ENCODE data around the gene APOBEC3A. TPM values are rescaled to one million over a fixed set of nuclear protein-coding genes. Genes with fewer than 3 reads are reported as not detected.

The APOBEC3A gene
- total RNA-seq, 2 experiments from 2014 or later = not detected

DNA sequence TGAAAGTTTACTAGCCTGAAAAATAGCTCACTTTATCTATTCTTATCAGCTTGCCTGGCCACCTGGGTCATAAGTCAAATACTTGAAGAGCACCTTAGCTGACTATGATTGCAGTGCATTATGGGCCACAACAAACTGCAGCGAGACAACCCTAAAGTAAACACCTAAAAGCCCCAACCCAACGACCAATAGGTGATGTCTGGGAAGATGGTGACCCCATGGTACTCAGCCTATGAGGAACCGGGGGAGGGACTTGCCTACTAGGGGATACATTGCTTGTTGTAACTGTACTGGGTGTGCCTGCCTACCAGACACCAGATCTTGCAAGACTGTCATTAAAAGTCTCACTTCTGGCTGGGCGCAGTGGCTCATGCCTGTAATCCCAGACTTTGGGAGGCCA lies 35.6 kb upstream of the APOBEC3A start:
- CTCF ChIA-PET = interaction anchor here (1.1 to 1.8 kb wide), 2 partner anchors 52 to 60 kb away, joined by 4 to 11 read pairs; partner anchors contain the start of gene APOBEC3B
- no peak for ATAC-seq
- POLR2A ChIA-PET = no interaction called here
- Mint-ChIP-seq H3K27ac (no peak overlapping the region), H3K27me3 (peaks cover 23% of the 10 kb centered on the region), H3K36me3 (ENCODE audit: low read depth) (no peaks in the 10 kb centered on the region), H3K4me3 (no peak overlapping the region), H3K9me3 (no peaks in the 10 kb centered on the region), H3K4me1 (ENCODE audit: low read depth) (no peaks in the 10 kb centered on the region)
- intact Hi-C loops (cut with micrococcal nuclease) = no loop called here
- no peak for DNase-seq
- TF ChIP-seq, protein P1, sequence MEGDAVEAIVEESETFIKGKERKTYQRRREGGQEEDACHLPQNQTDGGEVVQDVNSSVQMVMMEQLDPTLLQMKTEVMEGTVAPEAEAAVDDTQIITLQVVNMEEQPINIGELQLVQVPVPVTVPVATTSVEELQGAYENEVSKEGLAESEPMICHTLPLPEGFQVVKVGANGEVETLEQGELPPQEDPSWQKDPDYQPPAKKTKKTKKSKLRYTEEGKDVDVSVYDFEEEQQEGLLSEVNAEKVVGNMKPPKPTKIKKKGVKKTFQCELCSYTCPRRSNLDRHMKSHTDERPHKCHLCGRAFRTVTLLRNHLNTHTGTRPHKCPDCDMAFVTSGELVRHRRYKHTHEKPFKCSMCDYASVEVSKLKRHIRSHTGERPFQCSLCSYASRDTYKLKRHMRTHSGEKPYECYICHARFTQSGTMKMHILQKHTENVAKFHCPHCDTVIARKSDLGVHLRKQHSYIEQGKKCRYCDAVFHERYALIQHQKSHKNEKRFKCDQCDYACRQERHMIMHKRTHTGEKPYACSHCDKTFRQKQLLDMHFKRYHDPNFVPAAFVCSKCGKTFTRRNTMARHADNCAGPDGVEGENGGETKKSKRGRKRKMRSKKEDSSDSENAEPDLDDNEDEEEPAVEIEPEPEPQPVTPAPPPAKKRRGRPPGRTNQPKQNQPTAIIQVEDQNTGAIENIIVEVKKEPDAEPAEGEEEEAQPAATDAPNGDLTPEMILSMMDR (IDR thresholded peaks at IDR 0.05) = no peak

DNA sequence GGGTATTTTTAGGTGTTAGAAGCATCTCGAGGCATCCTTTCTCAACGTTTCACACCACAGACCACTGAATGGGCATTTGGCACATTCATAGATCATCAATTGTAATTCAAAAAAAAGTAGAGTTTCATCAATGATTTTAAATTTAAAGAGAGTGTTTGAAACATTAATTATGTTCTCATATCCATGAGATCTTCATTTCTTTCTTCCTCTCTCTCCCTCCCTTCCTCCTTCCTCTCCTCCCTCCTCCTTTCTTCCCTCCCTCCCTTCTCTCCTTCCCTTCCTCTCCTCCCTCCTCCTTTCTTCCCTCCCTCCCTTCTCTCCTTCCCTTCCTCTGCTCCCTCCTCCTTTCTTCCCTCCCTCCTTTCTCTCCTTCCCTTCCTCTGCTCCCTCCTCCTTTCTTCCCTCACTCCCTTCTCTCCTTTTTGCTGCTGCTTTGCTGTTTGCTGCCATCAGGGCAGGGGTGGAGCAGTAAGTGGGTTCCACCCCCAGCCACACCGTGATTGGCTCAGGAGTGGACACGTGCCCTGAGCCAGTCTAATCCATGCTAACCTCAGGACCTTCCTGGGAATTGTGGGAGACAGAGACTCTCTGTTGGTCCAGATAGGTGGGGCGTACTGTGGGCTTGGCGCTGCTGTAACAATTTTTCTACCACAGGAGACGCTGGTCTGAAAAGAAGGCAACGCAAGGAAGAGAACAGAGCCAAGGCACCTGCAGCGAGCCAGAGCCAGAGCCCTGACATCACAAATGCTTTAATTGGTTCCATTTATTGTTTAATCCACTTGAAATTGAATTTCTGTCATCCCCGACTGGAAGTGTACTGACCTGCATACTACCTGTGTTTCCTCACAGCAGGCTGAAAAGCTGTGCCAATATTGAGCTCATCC lies 33.7 kb upstream of the APOBEC3A start:
- TF ChIP-seq, protein P1 (IDR thresholded peaks at IDR 0.05) = no peak
- H3K27me3 Mint-ChIP-seq = peaks cover 30% of the 10 kb centered on the region
- DNase-seq (no peak), ATAC-seq (no peak)
- ChIA-PET POLR2A (no interaction called here), CTCF (interaction anchor here (1.0 to 1.6 kb wide), 3 partner anchors 9 to 70 kb away, joined by 3 to 8 read pairs (median 3); no protein-coding TSS in a partner anchor)
- intact Hi-C loops (cut with micrococcal nuclease) = no loop called here
- no peaks in the 10 kb centered on the region for H3K9me3 Mint-ChIP-seq
- H3K4me1 Mint-ChIP-seq (ENCODE audit: low read depth) = peaks cover 3% of the 10 kb centered on the region
- H3K27ac Mint-ChIP-seq = no peak overlapping the region
- no peak overlapping the region for H3K4me3 Mint-ChIP-seq
- H3K36me3 Mint-ChIP-seq (ENCODE audit: low read depth) = no peaks in the 10 kb centered on the region

DNA sequence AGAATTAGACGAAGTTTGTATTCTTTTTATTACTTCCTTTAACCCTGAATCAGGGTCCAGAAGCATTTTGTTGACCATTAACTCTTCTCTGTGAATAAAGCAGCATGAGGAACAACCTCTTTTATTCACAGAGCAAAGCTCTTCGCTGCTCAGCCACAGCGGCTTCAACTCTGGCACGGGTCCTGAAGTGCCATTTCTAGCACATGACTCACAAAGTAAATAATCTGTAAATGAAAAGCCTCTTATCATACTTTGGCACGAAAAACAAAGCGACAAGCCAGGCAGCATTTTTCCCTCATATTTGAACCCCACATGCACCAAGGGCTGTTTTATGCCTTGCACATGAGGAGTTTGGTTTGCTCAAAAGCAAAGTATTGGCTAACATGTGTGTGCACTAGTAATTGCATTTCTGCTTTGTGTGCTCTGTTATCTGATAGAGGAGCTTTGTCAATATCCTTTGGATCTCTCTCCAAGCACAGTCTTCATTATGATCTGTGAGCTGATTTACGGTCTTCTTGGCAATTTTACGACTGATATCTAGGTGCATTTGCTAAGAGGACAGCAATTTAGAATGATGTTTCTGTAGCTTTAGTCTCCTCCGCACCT lies 33.0 kb upstream of the APOBEC3A start:
- DNase-seq (no peak), ATAC-seq (no peak)
- TF ChIP-seq, protein P1 (IDR thresholded peaks at IDR 0.05) = no peak
- H3K27ac Mint-ChIP-seq = no peak overlapping the region
- H3K4me3 Mint-ChIP-seq = no peak overlapping the region
- intact Hi-C loops (cut with micrococcal nuclease) = no loop called here
- H3K27me3 Mint-ChIP-seq = peaks cover 33% of the 10 kb centered on the region
- CTCF ChIA-PET = interaction anchor here (1.0 to 1.6 kb wide), 3 partner anchors 10 to 70 kb away, joined by 3 to 8 read pairs (median 3); no protein-coding TSS in a partner anchor
- H3K9me3 Mint-ChIP-seq = no peaks in the 10 kb centered on the region
- H3K36me3 Mint-ChIP-seq (ENCODE audit: low read depth) = no peaks in the 10 kb centered on the region
- H3K4me1 Mint-ChIP-seq (ENCODE audit: low read depth) = peaks cover 3% of the 10 kb centered on the region
- POLR2A ChIA-PET = no interaction called here

DNA sequence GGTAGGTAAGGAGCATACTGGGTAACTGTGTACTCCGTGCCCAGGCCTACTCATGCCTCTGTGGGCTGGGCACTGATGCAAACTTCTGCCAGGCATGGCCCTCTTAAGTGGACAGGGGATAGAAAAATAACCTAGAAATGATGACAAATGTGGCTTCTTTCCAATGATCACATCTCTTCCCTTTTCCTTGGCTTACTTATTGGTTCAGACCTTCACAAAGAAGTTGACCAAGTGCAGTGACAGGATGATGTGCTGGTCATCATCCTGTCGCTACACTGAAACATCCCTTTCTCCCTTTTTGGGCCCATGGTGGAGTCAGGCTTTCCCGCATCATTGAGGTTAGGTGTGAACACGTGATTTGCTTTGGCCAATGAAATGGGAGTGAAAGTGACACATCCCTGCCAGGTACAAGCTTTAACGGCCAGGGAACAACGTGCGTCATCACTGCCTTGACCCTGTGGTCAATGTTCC lies 31.8 kb upstream of the APOBEC3A start:
- H3K4me3 Mint-ChIP-seq = no peak overlapping the region
- no peaks in the 10 kb centered on the region for H3K36me3 Mint-ChIP-seq (ENCODE audit: low read depth)
- no peak overlapping the region for H3K27ac Mint-ChIP-seq
- H3K4me1 Mint-ChIP-seq (ENCODE audit: low read depth) = peaks cover 3% of the 10 kb centered on the region
- no peaks in the 10 kb centered on the region for H3K9me3 Mint-ChIP-seq
- ATAC-seq = no peak
- TF ChIP-seq, protein P1 (IDR thresholded peaks at IDR 0.05) = no peak
- peaks cover 34% of the 10 kb centered on the region for H3K27me3 Mint-ChIP-seq
- intact Hi-C loops (cut with micrococcal nuclease) = no loop called here
- POLR2A ChIA-PET = no interaction called here
- CTCF ChIA-PET = interaction anchor here (1.6 kb wide), 1 partner anchor 55 kb away, joined by 8 read pairs; no protein-coding TSS in a partner anchor
- DNase-seq = no peak

All from activated CD8-positive, alpha-beta T cell treated with anti-CD3 and anti-CD28 coated beads for 36 hours (primary cell).